GM12878 (cell line): ENCODE results near the gene LY6G6D. TPM values are rescaled to one million over a fixed set of nuclear protein-coding genes. Genes with fewer than 3 reads are reported as not detected.

Experiments
- ATAC-seq: fragments of 200-7000 bp; cut with Tn5 transposase; 3 replicates; pipeline ENCODE4 v1.9.1; 2020; ENCODE audit warnings: mild to moderate bottlenecking, moderate library complexity
- BruUV-seq: library from RNA; stranded (reverse); fragments of 400-500 nt; replicated peaks from 2 replicates; lab custom pipeline; 2021; lab: Mats Ljungman, UMichigan
- CTCF ChIA-PET: fragments of 300-600 bp; sonication (Branson Sonifier 250); formaldehyde crosslinking; extraction: SDS; loops from one replicate; lab custom pipeline; 2021; ENCODE audit warnings: inconsistent platforms; lab: Yijun Ruan, JAX
- POLR2A ChIA-PET: fragments of 350-600 bp; formaldehyde crosslinking; extraction: SDS; loops from one replicate; lab custom pipeline; 2021; ENCODE audit warnings: inconsistent platforms; lab: Charles Lee
- RAD21 ChIA-PET: fragments of 300-600 bp; sonication (Branson Sonifier 250); formaldehyde crosslinking; loops from one replicate; lab custom pipeline; 2023; ENCODE audit warnings: antibody characterized with exemption; ENCODE audit not compliant: unreplicated experiment; lab: Charles Lee
- SMC1A ChIA-PET: fragments of 300-600 bp; sonication (Branson Sonifier 250); formaldehyde crosslinking; loops from one replicate; lab custom pipeline; 2023; ENCODE audit not compliant: unreplicated experiment, uncharacterized antibody; lab: Charles Lee
- DNase-seq: peaks from one replicate; pipeline ENCODE4 v3.0.0-alpha.2; 2011; ENCODE audit warnings: low read depth, low spot score
- FAIRE-seq: peaks from 3 replicates; lab custom pipeline; 2011; peaks lifted over from hg19 to GRCh38; lab: Jason Lieb, UNC
- H2AFZ ChIP-seq: 2 replicates; pipeline ENCODE4 v1.6.0; 2011; ENCODE audit warnings: low read depth, low read length, control low read depth; ENCODE audit not compliant: control insufficient read depth
- H3K27ac ChIP-seq: 2 replicates; pipeline ENCODE4 v1.5.1; 2011; ENCODE audit warnings: control low read depth; ENCODE audit not compliant: control insufficient read depth, insufficient read depth
- H3K27me3 ChIP-seq, 2 experiments: replicated peaks in 1 of 2; 2 replicates each; pipeline versions ENCODE4 v1.6.0 to v1.6.1; 2011; ENCODE audit warnings: low read length in 1 of 2; ENCODE audit not compliant: control insufficient read depth in 2 of 2, insufficient read depth in 2 of 2
- H3K36me3 ChIP-seq, 2 experiments: 2 replicates each; pipeline ENCODE4 v1.5.1; 2011; ENCODE audit warnings: low read length in 1 of 2; ENCODE audit not compliant: control insufficient read depth in 2 of 2, insufficient read depth in 2 of 2
- H3K4me1 ChIP-seq: 2 replicates; pipeline ENCODE4 v1.6.1; 2011; ENCODE audit warnings: mild to moderate bottlenecking, low read length, moderate library complexity, mixed read lengths; ENCODE audit not compliant: control insufficient read depth, insufficient read depth
- H3K4me2 ChIP-seq: 2 replicates; pipeline ENCODE4 v1.6.0; 2011; ENCODE audit warnings: control low read depth; ENCODE audit not compliant: control insufficient read depth, insufficient read depth
- H3K4me3 ChIP-seq: fragments of 200-600 bp; sonication (generic); 2 replicates; pipeline ENCODE4 v1.5.1; 2016
- H3K79me2 ChIP-seq: 2 replicates; pipeline ENCODE4 v1.6.0; 2011; ENCODE audit warnings: low read length; ENCODE audit not compliant: control insufficient read depth, insufficient read depth
- H3K9ac ChIP-seq: 2 replicates; pipeline ENCODE4 v1.8.0; 2011; ENCODE audit warnings: low read length, control low read depth, mixed read lengths; ENCODE audit not compliant: control insufficient read depth, insufficient read depth
- H3K9me3 ChIP-seq: replicated peaks from 3 replicates; pipeline ENCODE4 v1.5.1; 2011; ENCODE audit warnings: mild to moderate bottlenecking, low read length; ENCODE audit not compliant: control insufficient read depth, insufficient read depth
- H4K20me1 ChIP-seq: 2 replicates; pipeline ENCODE4 v1.6.0; 2011; ENCODE audit not compliant: control insufficient read depth, insufficient read depth
- FOS ChIP-seq: IDR thresholded peaks from 3 replicates; pipeline ENCODE4 v1.6.1; 2011; ENCODE audit warnings: borderline replicate concordance; ENCODE audit not compliant: insufficient read length; ENCODE audit errors: extremely low read depth
- HCFC1 ChIP-seq: fragments of 150-350 bp; IDR thresholded peaks from 2 replicates; pipeline ENCODE4 v1.6.1; 2014; ENCODE audit warnings: low read length
- MTA2 ChIP-seq: fragments of 450-650 bp; IDR thresholded peaks from 2 replicates; pipeline ENCODE4 v1.6.1; 2016; ENCODE audit warnings: low read depth, mild to moderate bottlenecking, moderate library complexity
- SP1 ChIP-seq: IDR thresholded peaks from one replicate; pipeline ENCODE4 v1.6.1; 2011; ENCODE audit warnings: low read depth, low read length
- YBX1 ChIP-seq: fragments of 450-650 bp; IDR thresholded peaks from 2 replicates; pipeline ENCODE4 v1.6.1; 2016; ENCODE audit warnings: antibody characterized with exemption
- WGBS: methylation state at CpG from one replicate; pipeline ENCODE4 v1.1.6; 2016; ENCODE audit warnings: low lambda C conversion rate; ENCODE audit not compliant: insufficient replicate concordance, insufficient coverage; ENCODE audit errors: missing lambda C conversion rate; 5-methylcytosine and 5-hydroxymethylcytosine counted together
- in situ Hi-C: fragments of 300-500 bp; cut with MboI; formaldehyde crosslinking; loops from 9 replicates; pipeline ENCODE4 v1.14.3; 2018; ENCODE audit warnings: mixed read lengths
- intact Hi-C: fragments of 100-400 bp; cut with micrococcal nuclease; formaldehyde crosslinking; loops from one replicate; pipeline ENCODE4 v1.14.2; 2022; ENCODE audit not compliant: unreplicated experiment
- polyA plus RNA-seq, 11 experiments: library from polyadenylated mRNA; depleted of rRNA in 4 of 11; unstranded in 6 of 11; stranded (reverse) in 5 of 11; fragments of >200 nt; fragmentation: Nextera tagmentation in 4 of 11; fragmentation: Illumina TruSeq in 1 of 11; extraction: Ambion mirVana in 4 of 11; extraction: Trizol in 1 of 11; gene quantifications; 1 replicate in 1 of 11; 2 replicates in 10 of 11; pipeline versions ENCODE4 v1.2.1 to v1.2.3, GENCODE V29; 2011 to 2016; ENCODE audit warnings: inconsistent platforms in 2 of 11, missing spikeins in 2 of 11, low read depth in 1 of 11
- total RNA-seq, 4 experiments: library from RNA; depleted of rRNA in 3 of 4; stranded (reverse); fragments of >200 nt in 3 of 4; fragmentation: Illumina TruSeq in 1 of 4; extraction: Trizol in 1 of 4; gene quantifications; 2 replicates each; pipeline versions ENCODE4 v1.2.1 to v1.2.3, GENCODE V29; 2013 to 2021

LY6G6D gene
- total and polyA plus RNA-seq, 10 of the 15 experiments (the other 5 are each of a cell fraction or from before 2014, with no cell fraction given), result not detected

- WGBS, result 40% methylated on average over 8 of the region's 8 CpGs
- H3K27ac ChIP-seq, result no peak overlapping the region
- CTCF ChIA-PET, result interaction anchor here (0.6 to 1.1 kb wide), 2 partner anchors 25 to 113 kb away, joined by 3 read pairs; partner anchors contain the start of gene ABHD16A
- H3K4me1 ChIP-seq, result peaks cover 6% of the 10 kb centered on the region
- H3K27me3 ChIP-seq, result no peaks in the 10 kb centered on the region
- RAD21 ChIA-PET, result no interaction called here
- no peak for FAIRE-seq
- no peaks in the 10 kb centered on the region for H3K79me2 ChIP-seq
- intact Hi-C loops, result no loop called here
- SMC1A ChIA-PET, result interaction anchor here (1.0 to 1.6 kb wide), 3 partner anchors 69 to 245 kb away, joined by 3 to 6 read pairs (median 5); no protein-coding TSS in a partner anchor
- no peak overlapping the region for H3K9ac ChIP-seq
- no peak overlapping the region for H2AFZ ChIP-seq
- no peak overlapping the region for H3K4me2 ChIP-seq
- H3K36me3 ChIP-seq, result peaks cover 0 to 4% of the 10 kb centered on the region in 2 experiments; a peak in 1 of 4 replicates
- no peaks in the 10 kb centered on the region for H4K20me1 ChIP-seq
- in situ Hi-C loops, result no loop called here
- BruUV-seq, result no TSS peak
- TF ChIP-seq MTA2 (no peak), YBX1 (no peak), HCFC1 (no peak), SP1 (no peak), FOS (no peak)
- H3K4me3 ChIP-seq, result no peak overlapping the region
- ATAC-seq, result no peak
- no peak for DNase-seq
- POLR2A ChIA-PET, result interaction anchor here (1.5 kb wide), 1 partner anchor 11 kb away, joined by 3 read pairs; no protein-coding TSS in a partner anchor
- no peaks in the 10 kb centered on the region for H3K9me3 ChIP-seq
Observed at GRCh38 chr6:31677955-31678354, 37.2 kb upstream of the LY6G6D start.
